ENCODE measurements around the gene RHBDD1. TPM values are rescaled to one million over a fixed set of nuclear protein-coding genes. Genes with fewer than 3 reads are reported as not detected.

Gene RHBDD1
- total RNA-seq, 3 donors from 2014 or later: 17.9 to 46.2 (median 20.0) TPM

DNA sequence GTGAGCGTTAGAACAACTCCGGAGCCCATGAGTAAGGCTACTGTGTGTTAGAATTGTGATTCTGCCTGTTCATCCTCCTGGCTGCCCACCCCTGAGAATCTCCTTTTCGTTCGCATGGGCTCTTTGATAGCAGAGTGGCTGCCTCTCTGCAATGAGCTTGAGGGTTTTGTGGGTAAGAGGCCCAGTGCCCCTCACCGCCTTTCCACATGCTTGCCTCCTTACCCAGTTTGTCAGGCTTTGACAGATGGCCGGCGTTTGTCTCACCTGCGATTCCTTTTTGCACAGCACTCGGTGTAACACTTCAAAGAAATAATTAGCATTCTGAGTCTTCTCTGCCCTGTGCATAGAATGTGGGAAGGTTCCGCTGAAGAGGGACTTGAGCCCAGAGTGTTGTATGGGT, 138.0 kb downstream of the RHBDD1 start:
- Histone ChIP-seq H3K4me3 (no peak overlapping the region), H3K4me1 (no peaks in the 10 kb centered on the region), H3K36me3 (no peaks in the 10 kb centered on the region), H3K27me3 (no peaks in the 10 kb centered on the region), H3K9me3 (no peaks in the 10 kb centered on the region), H3K27ac (no peak overlapping the region)
- no peak for DNase-seq (ENCODE audit: low spot score in 2 of 2)
- intact Hi-C loops (cut with DNase I; ENCODE audit: low total_unique reads): no loop called here
- TF ChIP-seq POLR2AphosphoS5 (IDR thresholded peaks at IDR 0.05) (no peak), POLR2A (IDR thresholded peaks at IDR 0.05) (no peak)
- TF ChIP-seq, protein P1, sequence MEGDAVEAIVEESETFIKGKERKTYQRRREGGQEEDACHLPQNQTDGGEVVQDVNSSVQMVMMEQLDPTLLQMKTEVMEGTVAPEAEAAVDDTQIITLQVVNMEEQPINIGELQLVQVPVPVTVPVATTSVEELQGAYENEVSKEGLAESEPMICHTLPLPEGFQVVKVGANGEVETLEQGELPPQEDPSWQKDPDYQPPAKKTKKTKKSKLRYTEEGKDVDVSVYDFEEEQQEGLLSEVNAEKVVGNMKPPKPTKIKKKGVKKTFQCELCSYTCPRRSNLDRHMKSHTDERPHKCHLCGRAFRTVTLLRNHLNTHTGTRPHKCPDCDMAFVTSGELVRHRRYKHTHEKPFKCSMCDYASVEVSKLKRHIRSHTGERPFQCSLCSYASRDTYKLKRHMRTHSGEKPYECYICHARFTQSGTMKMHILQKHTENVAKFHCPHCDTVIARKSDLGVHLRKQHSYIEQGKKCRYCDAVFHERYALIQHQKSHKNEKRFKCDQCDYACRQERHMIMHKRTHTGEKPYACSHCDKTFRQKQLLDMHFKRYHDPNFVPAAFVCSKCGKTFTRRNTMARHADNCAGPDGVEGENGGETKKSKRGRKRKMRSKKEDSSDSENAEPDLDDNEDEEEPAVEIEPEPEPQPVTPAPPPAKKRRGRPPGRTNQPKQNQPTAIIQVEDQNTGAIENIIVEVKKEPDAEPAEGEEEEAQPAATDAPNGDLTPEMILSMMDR (IDR thresholded peaks at IDR 0.05): no peak

- H3K27me3 ChIP-seq: no peaks in the 10 kb centered on the region
- no peak overlapping the region for H3K4me3 ChIP-seq
- H3K9me3 ChIP-seq: no peaks in the 10 kb centered on the region
- no peak overlapping the region for H3K27ac ChIP-seq
- intact Hi-C loops (cut with DNase I; ENCODE audit: low total_unique reads): no loop called here
- TF ChIP-seq, protein P1 (IDR thresholded peaks at IDR 0.05): no peak
- no peak for DNase-seq (ENCODE audit: low spot score in 2 of 2)
- H3K36me3 ChIP-seq: no peaks in the 10 kb centered on the region
- H3K4me1 ChIP-seq: no peaks in the 10 kb centered on the region
Observed at GRCh38 chr2:226977775-226978190, 141.9 kb downstream of the RHBDD1 start.

DNA sequence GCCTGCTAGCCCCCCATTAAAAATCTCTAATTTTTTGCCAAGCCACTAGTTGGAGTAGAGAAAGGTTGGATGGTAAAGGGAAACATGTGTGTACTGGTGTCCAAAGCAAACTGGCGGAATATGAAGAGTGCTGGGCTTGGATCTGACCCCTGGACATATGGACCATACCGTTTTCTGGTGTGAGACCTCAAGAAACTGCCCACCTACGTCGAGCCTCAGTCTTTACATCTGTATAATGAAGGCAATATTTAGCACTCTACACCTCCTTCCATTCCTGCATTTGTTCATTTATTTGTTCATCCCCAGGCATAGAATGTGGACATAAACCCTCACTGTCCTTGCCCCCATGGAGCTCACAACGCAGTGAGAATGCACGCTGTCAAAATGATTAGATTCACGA, 142.4 kb downstream of the RHBDD1 start:
- intact Hi-C loops (cut with DNase I; ENCODE audit: low total_unique reads): no loop called here
- Histone ChIP-seq H3K27ac (no peak overlapping the region), H3K27me3 (no peaks in the 10 kb centered on the region), H3K4me3 (no peak overlapping the region), H3K4me1 (no peaks in the 10 kb centered on the region), H3K36me3 (no peaks in the 10 kb centered on the region), H3K9me3 (no peaks in the 10 kb centered on the region)
- no peak for DNase-seq (ENCODE audit: low spot score in 2 of 2)
- TF ChIP-seq POLR2A (IDR thresholded peaks at IDR 0.05): no peak
- no peak for TF ChIP-seq POLR2AphosphoS5 (IDR thresholded peaks at IDR 0.05)
- TF ChIP-seq, protein P1 (IDR thresholded peaks at IDR 0.05): no peak

GRCh38 chr2:226979004-226979403, 143.2 kb downstream of the RHBDD1 start:
- Histone ChIP-seq H3K9me3 (no peaks in the 10 kb centered on the region), H3K27me3 (no peaks in the 10 kb centered on the region), H3K4me1 (no peaks in the 10 kb centered on the region), H3K4me3 (no peak overlapping the region), H3K27ac (no peak overlapping the region), H3K36me3 (no peaks in the 10 kb centered on the region)
- no peak for DNase-seq (ENCODE audit: low spot score in 2 of 2)
- intact Hi-C loops (cut with DNase I; ENCODE audit: low total_unique reads): no loop called here
- TF ChIP-seq, protein P1 (IDR thresholded peaks at IDR 0.05): no peak
- TF ChIP-seq POLR2AphosphoS5 (IDR thresholded peaks at IDR 0.05) (no peak), POLR2A (IDR thresholded peaks at IDR 0.05) (no peak)

GRCh38 chr2:226981791-226982326, 146.0 kb downstream of the RHBDD1 start:
- Histone ChIP-seq H3K27ac (no peak overlapping the region), H3K36me3 (no peaks in the 10 kb centered on the region), H3K4me3 (no peak overlapping the region), H3K9me3 (no peaks in the 10 kb centered on the region), H3K4me1 (no peaks in the 10 kb centered on the region), H3K27me3 (no peaks in the 10 kb centered on the region)
- TF ChIP-seq POLR2AphosphoS5 (IDR thresholded peaks at IDR 0.05) (no peak), POLR2A (IDR thresholded peaks at IDR 0.05) (no peak)
- TF ChIP-seq, protein P1 (IDR thresholded peaks at IDR 0.05): no peak
- intact Hi-C loops (cut with DNase I; ENCODE audit: low total_unique reads): no loop called here
- no peak for DNase-seq (ENCODE audit: low spot score in 2 of 2)

Data from breast epithelium (tissue), 4 donors.